Gastrocnemius medialis (tissue), 4 donors: Measurements from ENCODE around the gene AHRR. TPM values are rescaled to one million over a fixed set of nuclear protein-coding genes. Genes with fewer than 3 reads are reported as not detected.

Experiments
- ATAC-seq, 2 donors: fragments of 150-250 bp; one replicate each; pipeline ENCODE4 v1.9.1; 2016
- DNase-seq, 2 donors: peaks; one replicate each; pipeline ENCODE4 v3.0.0-alpha.2; 2019
- H3K27ac ChIP-seq, 4 donors: fragments of 200-600 bp; sonication (generic); 1 replicate in 1 of 4; 2 replicates in 3 of 4; pipeline ENCODE4 v1.5.1; 2016 to 2018; ENCODE audit warnings: mild to moderate bottlenecking in 2 of 4, moderate library complexity in 1 of 4
- H3K27me3 ChIP-seq, 3 donors: fragments of 200-600 bp; sonication (generic) in 2 of 3; 1 replicate in 1 of 3; 2 replicates in 2 of 3; pipeline versions ENCODE4 v1.5.1 to v1.6.0; 2016 to 2019; ENCODE audit warnings: mild to moderate bottlenecking in 1 of 3, moderate library complexity in 1 of 3
- H3K36me3 ChIP-seq, 2 donors: fragments of 200-600 bp; sonication (generic) in 1 of 2; one replicate each; pipeline ENCODE4 v1.5.1; 2017 to 2018
- H3K4me1 ChIP-seq, 2 donors: fragments of 200-600 bp; sonication (generic) in 1 of 2; one replicate each; pipeline ENCODE4 v1.5.1; 2016 to 2017; ENCODE audit warnings: mild to moderate bottlenecking in 2 of 2
- H3K4me3 ChIP-seq, 4 donors: fragments of 200-600 bp; sonication (generic) in 3 of 4; 1 replicate in 1 of 4; 2 replicates in 3 of 4; pipeline ENCODE4 v1.5.1; 2016 to 2019; ENCODE audit warnings: mild to moderate bottlenecking in 2 of 4
- H3K9me3 ChIP-seq, 3 donors: fragments of 200-600 bp; sonication (generic) in 2 of 3; 1 replicate in 1 of 3; 2 replicates in 2 of 3; pipeline ENCODE4 v1.5.1; 2016 to 2019
- POLR2A ChIP-seq, 2 donors: fragments of 450-650 bp; IDR thresholded peaks; one replicate each; pipeline ENCODE4 v1.6.1; 2017; ENCODE audit warnings: antibody characterized with exemption in 2 of 2, mild to moderate bottlenecking in 2 of 2, moderate library complexity in 2 of 2
- in situ Hi-C, 4 donors: fragments of 200-750 bp; cut with MboI; loops; one replicate each; pipeline versions ENCODE4 v1.15.0 to v1.8.0; 2017; ENCODE audit warnings: low sequenced_read_pairs in 4 of 4
- intact Hi-C: fragments of 100-400 bp; cut with DNase I; formaldehyde crosslinking; loops from one replicate; pipeline ENCODE4 v1.15.1; 2023; ENCODE audit warnings: low total_unique reads
- total RNA-seq, 4 donors: library from RNA; depleted of rRNA; stranded (reverse); fragments of >200 nt; gene quantifications; one replicate each; pipeline versions ENCODE4 v1.1.0 to v1.2.3, GENCODE V29; 2016
- TF ChIP-seq, protein P1 (sequence below), 5 experiments: fragments of 450-650 bp in 3 of 5; fragments of 200-600 bp in 2 of 5; sonication (generic) in 2 of 5; IDR thresholded peaks in 4 of 5; conservative IDR thresholded peaks in 1 of 5; 1 replicate in 4 of 5; 2 replicates in 1 of 5; pipeline ENCODE4 v1.5.1; 2016 to 2019; ENCODE audit warnings: antibody characterized with exemption in 5 of 5, mild to moderate bottlenecking in 3 of 5, moderate library complexity in 3 of 5

Gene AHRR
- total RNA-seq, 4 donors from 2014 or later: 0.05 to 1.3 (median 0.18) TPM; not detected in 1

DNA sequence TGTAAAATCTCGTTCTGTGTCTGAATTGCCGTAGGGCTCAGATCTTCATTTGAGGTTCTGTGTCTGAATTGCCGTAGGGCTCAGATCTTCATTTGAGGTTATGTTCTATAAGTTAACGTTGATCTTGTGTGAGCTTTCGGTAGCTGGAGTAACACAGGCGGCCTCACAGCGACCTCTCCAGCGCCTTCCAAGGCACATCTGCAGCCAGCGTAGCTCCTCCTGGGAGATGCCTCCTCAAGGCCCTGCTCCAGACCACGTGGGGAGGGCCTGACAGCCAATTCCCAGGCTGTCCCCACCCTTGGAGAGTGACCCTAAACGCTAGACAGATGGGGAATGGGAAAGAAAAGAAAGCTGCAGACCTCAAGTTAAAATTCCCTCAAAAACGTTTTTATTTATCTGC is 8.7 kb upstream of the AHRR start:
- Histone ChIP-seq H3K27me3 (no peaks in the 10 kb centered on the region), H3K9me3 (no peaks in the 10 kb centered on the region), H3K36me3 (peaks cover 0 to 26% of the 10 kb centered on the region in 2 donors), H3K4me3 (no peak overlapping the region), H3K4me1 (no peaks in the 10 kb centered on the region), H3K27ac (no peak overlapping the region)
- intact Hi-C loops: no loop called here
- ATAC-seq (no peak), DNase-seq (no peak)
- TF ChIP-seq, protein P1, sequence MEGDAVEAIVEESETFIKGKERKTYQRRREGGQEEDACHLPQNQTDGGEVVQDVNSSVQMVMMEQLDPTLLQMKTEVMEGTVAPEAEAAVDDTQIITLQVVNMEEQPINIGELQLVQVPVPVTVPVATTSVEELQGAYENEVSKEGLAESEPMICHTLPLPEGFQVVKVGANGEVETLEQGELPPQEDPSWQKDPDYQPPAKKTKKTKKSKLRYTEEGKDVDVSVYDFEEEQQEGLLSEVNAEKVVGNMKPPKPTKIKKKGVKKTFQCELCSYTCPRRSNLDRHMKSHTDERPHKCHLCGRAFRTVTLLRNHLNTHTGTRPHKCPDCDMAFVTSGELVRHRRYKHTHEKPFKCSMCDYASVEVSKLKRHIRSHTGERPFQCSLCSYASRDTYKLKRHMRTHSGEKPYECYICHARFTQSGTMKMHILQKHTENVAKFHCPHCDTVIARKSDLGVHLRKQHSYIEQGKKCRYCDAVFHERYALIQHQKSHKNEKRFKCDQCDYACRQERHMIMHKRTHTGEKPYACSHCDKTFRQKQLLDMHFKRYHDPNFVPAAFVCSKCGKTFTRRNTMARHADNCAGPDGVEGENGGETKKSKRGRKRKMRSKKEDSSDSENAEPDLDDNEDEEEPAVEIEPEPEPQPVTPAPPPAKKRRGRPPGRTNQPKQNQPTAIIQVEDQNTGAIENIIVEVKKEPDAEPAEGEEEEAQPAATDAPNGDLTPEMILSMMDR (IDR thresholded peaks at IDR 0.05 in 4 of 5, conservative IDR thresholded peaks at IDR 0.05 in 1 of 5): no peak
- TF ChIP-seq POLR2A (IDR thresholded peaks at IDR 0.05): no peak
- in situ Hi-C loops: no loop called here

DNA sequence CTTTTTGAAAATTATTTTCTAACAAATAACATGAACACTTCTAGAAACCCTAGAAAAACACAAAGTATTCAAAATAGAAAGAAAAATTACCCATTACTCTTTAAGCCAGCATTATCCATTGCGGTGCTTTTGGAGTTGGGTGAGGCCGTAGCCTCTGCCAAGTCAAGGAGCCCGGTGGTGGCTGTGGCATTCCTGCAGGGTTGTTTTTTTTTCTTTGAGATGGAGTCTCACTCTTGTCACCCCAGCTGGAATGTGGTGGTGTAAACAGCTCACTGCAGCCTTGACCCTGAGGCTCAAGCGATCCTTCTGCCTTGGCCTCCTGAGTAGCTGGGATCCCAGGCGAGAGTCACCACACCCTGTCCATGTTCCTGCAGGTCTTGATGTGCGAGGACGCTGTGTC is 8.2 kb upstream of the AHRR start:
- TF ChIP-seq POLR2A (IDR thresholded peaks at IDR 0.05): no peak
- TF ChIP-seq, protein P1 (IDR thresholded peaks at IDR 0.05 in 4 of 5, conservative IDR thresholded peaks at IDR 0.05 in 1 of 5): no peak
- intact Hi-C loops (no loop called here), in situ Hi-C loops (no loop called here)
- ATAC-seq (no peak), DNase-seq (no peak)
- Histone ChIP-seq H3K4me1 (no peaks in the 10 kb centered on the region), H3K36me3 (peaks cover 0 to 26% of the 10 kb centered on the region in 2 donors), H3K4me3 (no peak overlapping the region), H3K9me3 (no peaks in the 10 kb centered on the region), H3K27ac (no peak overlapping the region), H3K27me3 (peaks cover 0 to under 1% (median under 1%) of the 10 kb centered on the region in 3 donors)

DNA sequence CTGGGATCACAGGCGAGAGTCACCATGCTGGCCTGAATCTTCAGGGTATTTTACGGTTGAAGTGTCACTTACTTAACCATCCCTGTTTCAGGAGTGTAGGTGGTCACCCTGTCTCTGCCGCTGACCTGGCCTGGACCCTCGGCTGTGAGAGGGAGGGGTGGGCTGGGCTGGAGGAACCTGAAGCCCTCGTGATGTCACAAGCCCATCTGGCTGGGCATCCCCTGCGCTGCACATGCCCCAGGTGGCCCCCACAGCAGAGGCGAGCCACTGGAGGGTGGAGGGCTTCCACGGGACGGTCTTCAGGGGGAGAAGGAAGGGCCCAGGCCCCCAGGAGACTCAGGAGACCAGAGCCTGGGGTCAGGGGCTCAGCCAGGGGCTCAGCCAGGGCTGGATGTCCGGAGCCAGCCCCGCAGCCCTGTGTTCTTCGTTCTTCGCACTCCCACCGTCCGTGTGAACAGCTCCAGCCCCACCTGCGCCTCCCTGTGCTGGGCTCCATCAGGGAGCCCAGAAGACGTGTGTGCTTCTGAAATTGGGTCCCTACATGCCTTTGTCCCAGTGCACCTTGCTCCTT is 7.6 kb upstream of the AHRR start:
- Histone ChIP-seq H3K9me3 (no peaks in the 10 kb centered on the region), H3K4me1 (no peaks in the 10 kb centered on the region), H3K27ac (no peak overlapping the region), H3K4me3 (no peak overlapping the region), H3K36me3 (peaks cover 0 to 26% of the 10 kb centered on the region in 2 donors), H3K27me3 (peaks cover 4 to 6% (median 6%) of the 10 kb centered on the region in 3 donors)
- ATAC-seq: no peak
- no peak for DNase-seq
- intact Hi-C loops (no loop called here), in situ Hi-C loops (no loop called here)
- TF ChIP-seq POLR2A (IDR thresholded peaks at IDR 0.05): no peak
- TF ChIP-seq, protein P1 (IDR thresholded peaks at IDR 0.05 in 4 of 5, conservative IDR thresholded peaks at IDR 0.05 in 1 of 5): no peak

DNA sequence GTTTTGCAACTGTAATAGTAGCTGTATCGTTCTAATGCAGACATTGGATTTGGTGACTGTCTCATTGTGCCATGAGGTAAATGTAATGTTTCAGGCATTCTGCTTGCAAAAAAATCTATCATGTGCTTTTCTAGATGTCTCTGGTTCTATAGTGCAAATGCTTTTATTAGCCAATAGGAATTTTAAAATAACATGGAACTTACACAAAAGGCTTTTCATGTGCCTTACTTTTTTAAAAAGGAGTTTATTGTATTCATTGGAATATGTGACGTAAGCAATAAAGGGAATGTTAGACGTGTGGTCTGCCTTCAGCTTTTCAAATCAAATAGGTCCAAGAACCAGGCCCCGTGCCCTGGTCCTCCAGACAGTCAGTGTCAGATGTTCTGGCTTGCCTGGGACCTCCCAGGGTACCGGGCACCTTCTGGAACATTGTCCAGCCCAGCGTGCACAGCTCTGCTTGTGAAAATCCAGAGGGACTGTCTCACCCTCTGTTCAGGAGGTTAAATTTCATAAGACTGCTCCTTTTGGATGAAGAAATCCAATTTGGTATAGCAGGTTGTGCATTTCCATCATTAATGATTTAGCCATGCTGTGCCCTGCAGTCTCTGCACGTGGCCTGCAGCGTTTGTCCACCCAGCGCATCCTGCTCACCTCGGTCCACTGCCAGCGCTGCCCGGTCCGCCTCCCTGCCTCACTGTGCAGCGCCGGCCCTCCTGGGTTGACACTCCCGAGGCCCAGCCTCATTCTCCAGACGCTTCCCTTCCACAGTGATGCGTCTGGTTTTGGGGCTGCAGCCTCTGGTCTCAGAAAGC is 6.6 kb upstream of the AHRR start:
- Histone ChIP-seq H3K4me3 (no peak overlapping the region), H3K27ac (no peak overlapping the region), H3K27me3 (peaks cover 14 to 16% (median 16%) of the 10 kb centered on the region in 3 donors), H3K4me1 (no peaks in the 10 kb centered on the region), H3K9me3 (no peaks in the 10 kb centered on the region), H3K36me3 (peaks cover 0 to 26% of the 10 kb centered on the region in 2 donors)
- TF ChIP-seq POLR2A (IDR thresholded peaks at IDR 0.05): no peak
- TF ChIP-seq, protein P1 (IDR thresholded peaks at IDR 0.05 in 4 of 5, conservative IDR thresholded peaks at IDR 0.05 in 1 of 5): no peak
- DNase-seq (no peak), ATAC-seq (no peak)
- intact Hi-C loops (no loop called here), in situ Hi-C loops (no loop called here)
